NCI-H2029 (cell line): Measurements from ENCODE around the gene TMC6.
"Not testable (repeated sequence)": the region's sequence is repeated elsewhere in the genome, so short reads cannot be mapped to it uniquely, and the experiment has no call there.

Experiments used
- DNase-seq: peaks from one replicate; lab custom pipeline; 2025; lab: John Stamatoyannopoulos, UW

The TMC6 gene

DNA sequence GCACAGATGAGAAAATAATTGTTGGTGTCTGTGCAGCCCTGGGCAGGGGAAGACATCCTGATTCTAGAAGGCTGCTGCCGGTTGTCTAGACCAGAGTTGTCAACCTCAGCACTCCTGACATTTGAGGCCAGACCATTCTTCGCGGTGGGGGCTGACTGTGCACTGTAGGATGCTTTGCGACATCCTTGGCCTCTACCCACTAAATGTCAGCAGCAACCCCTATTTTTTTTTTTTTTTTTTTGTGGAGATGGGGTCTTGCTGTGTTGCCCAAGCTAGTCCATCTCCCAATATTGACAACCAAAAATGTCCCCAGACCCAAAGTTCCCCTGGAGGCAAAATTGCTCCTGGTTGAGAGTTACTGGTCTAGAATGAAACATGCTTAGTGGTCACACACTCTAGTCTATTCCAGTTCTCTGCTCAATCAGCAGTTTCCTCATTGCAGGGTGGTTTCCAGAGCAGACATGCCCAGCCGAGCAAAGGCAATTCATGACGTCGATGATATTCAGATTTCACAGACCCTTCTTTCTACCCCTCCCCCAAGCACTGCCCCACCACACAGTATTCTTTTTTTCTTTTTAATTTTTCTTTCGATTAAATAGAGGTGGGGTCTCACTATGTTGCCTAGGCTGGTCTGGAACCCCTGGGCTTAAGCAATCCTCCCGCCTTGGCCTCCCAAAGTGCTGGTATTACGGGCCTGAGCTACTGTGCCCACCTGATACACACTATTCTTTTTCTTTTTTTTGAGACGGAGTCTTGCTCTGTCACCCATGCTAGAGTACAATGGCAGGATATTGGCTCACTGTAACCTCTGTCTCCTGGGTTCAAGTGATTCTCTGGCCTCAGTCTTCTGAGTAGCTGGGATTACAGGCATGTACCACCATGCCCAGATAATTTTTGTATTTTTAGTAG is 26.6 kb upstream of the TMC6 start:
- DNase-seq: no peak

DNA sequence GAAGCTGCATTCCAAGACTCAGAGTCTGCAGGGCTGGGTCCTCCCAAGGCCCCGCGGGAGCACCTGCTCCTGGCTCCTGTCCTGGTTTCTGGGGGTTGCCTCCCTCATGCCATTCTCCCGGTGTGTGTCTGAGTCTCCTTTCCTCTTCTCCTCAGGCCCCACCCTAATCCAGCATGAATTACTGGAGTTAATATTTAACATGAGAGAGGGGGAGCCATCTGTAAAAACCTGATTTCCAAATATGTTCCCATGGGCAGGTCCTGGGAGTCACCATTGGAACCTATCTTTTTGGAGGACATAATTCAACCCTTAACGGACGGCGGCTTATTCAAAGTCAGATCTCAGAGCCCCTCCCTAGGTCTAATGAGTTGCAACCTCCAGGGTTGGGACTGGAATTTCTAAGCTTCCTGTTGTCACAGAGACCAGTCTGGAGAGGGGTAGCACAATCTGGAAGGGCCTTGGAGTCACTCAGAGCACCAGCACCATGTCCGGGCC is 23.0 kb upstream of the TMC6 start:
- no peak for DNase-seq

DNA sequence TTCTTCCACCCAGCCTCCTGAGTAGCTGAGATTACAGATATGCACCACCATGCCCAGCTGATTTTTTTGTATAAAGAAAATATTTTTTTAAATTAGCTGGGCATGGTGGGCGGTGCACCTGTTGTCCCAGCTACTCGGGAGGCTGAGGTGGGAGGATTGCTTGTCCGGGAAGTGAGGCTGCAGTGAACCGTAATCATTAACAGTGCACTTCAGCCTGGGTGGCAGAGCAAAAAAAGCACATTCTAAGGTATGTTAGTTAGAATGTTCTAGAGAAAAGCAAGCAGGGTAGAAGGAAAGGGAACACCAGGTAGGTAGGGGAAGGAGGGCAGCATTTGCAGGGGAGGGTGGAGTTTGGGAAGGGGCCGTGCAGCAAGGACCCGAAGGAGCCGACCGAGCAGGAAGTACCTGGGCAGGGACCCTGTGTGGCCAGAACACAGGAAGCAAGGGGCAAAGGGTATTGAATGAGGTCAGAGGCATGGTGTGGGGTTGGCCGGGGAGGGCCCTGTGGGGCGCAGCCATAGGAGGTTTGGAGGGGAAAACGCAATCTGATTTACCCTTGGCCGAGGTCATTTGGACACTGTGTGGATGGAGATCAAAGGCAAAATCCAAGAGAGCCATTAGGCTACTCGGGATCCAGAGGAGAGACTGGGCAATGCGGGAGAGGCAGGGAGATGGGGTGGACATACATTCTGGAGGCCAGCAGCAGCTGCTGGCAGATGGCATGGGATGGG is 19.9 kb upstream of the TMC6 start:
- no peak for DNase-seq

DNA sequence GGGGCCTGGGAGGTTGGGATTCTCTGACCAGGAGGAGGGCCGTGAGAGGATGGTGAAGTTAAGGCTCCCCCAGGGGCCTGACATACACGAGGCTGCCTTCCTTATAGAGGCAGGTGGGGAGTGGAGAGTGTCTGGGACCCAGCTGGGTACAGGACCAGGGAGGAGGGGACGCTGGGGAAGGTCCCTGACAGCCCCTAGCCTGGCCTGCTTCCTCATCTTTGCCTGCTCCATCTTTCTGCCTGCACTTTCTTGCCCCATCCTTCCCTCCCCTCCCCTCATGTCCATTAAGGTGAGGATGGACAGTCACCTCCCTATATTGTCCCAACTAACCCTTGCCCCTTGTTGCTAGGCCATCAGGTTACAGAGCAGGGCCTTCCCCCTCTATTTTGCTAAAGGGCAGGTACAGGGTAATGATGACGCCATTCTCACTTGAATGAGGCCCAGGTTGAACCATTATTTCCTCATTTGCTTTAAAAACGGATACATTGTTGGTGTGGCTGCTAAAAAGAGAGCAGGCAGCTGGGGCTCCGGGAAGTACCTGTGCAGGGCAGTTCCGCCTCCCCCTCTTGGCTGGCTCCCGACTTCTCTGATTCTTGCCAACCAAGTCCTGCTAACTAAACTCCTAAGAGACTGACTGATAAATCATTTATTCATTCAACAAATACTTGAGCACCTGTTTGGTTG is 18.9 kb upstream of the TMC6 start:
- no peak for DNase-seq

DNA sequence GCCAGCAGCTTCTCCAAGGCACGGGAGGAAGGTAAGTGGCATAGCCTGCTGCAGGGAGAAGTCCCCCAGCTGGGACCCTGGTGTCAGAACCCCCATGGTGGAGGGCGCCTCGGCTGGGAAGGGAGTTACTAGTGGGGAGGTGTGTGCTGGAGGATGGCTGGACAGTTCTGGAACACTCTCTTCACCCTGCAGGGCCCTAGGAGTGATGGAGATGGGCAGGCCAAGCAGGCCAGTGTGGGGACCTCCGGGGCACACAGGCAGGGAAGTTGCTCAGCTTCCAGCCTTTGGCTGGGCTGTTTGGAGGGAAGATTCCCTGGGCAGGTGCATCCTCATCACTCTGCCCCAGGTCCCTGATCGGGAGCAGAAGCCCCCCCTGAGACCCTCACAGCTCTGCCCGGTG is 18.3 kb upstream of the TMC6 start:
- DNase-seq: no peak

DNA sequence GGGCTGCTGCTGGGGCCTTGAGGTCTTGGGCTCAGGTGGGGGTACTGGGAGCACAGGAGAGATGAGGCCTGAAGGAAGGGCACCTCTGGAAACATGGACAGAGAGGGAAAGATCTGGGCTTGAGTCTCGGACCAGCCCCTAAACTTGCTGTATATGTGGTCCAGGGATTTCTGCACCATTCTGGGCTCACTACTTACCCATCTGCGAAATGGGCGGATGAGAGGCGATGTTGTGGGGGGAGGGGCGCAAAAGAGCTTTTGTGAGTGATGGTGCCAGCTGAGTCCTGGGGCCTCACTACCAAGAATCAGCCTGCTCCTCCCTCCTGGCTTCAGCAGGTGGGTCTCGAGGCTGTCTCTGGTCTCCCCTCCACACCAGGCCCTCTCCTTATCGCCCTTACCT is 17.9 kb upstream of the TMC6 start:
- no peak for DNase-seq

DNA sequence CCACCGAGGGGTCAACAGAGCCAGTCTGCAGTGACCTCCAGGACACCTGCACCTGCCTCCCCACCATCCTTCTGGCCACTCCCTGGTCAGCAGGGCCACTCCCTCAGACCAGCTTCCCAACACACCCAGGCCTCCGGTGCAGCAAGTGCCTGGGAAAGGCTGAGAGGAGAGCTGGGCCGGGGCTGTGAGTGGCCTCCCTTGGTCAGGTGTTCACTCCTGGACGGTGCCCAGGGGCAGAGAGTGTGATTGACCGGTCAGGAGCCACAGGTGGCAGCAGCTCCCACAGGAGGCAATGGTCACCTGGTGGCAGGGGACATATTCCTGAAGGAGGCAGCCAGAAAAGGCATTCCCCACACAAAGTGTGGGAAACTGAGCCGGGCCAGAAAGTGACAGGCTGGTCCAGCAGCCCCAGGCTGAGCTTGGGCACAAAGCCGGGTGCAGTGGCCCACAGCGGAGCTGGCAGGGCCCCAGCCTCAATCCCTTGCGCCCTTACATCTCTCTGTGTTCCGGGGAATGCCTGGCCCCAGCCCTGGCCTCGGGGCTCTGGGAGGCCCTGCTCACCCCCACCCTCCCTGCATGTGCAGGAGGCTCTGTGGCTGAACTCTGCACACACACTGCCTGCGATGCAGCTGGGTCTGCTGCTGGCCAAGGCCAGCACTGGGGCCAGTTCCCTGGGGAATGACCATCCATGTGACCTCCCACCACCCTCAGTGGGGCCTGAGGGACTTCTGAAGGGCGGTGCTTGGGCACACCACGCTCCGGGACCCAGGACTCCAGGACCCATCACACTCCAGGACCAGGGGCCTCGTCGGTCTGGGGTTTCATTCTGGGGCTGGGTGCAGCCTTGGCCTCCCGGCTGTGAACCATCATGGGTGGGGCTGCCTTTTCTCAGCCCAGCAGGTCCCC is 16.4 kb upstream of the TMC6 start:
- DNase-seq: no peak

DNA sequence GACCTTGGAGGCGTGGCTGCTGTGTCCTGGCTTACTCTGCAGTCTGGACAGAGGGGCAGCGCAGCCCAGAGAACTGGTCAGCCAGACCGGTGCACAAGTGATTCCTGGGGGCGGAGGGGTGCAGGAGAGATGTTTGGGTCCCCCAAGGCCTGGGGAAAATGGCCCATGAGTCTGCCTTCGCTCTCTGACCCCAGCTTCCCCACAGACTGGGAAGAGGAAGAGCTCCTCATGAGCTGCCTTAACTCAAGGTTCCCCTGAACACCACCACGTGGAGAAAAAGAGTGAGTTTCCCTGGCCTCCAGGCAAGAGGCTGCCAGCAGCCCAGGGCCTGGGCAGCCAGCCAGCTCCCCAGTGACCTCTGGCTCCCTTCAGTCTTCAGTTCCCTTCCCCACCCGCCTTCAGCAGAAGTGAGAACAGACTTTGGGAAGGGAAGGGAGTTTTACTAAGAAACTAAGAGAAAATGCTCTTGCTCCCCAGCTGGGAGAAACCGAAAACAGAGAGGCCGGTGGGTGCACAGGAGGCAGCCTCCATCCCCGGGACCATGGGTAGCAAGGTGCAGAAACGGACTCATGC is 15.7 kb upstream of the TMC6 start:
- DNase-seq: no peak

DNA sequence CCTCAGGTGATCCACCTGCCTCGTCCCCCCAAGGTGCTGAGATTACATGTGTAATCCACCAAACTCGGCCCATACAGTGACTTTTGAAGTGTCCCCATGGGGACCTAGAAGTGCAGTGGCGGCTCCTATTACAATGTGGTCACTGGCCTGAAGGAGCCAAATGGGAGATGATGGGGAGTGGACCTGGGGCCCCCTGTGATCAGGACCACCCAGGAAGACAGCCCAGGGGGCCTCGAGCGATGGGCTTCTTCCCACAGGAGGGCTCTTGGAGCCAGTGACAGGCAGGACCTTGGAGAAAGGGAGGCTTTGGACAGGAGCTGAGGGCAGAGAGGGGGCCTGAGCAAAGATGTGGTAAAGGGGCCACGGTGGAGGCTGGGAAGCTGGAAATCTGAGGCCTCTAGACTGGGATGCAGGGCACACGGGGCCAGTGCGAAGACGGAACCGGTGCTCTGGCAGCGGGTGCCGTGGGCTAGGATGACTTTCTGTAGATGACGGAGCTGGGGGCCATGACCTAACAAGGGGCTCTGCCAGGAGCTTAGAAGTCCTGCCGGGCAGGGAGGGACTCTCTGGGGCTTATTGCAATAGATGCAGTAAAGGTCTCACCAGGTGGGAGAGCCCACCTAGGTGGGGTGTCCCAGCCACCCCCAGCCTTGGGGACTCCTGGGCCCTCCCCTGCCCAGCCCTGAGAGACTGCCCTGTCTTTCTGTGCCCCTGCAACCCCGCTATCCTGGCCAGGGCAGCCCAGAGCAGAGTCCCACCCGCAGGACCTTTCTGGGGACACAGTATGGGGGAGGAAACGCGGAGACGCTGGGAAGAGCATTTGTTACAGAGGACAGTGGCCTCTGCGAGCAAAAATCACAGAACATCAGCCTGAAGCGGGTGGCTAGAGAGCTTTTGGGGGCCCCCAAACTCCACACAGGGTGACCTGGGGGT is 14.9 kb upstream of the TMC6 start:
- no peak for DNase-seq

DNA sequence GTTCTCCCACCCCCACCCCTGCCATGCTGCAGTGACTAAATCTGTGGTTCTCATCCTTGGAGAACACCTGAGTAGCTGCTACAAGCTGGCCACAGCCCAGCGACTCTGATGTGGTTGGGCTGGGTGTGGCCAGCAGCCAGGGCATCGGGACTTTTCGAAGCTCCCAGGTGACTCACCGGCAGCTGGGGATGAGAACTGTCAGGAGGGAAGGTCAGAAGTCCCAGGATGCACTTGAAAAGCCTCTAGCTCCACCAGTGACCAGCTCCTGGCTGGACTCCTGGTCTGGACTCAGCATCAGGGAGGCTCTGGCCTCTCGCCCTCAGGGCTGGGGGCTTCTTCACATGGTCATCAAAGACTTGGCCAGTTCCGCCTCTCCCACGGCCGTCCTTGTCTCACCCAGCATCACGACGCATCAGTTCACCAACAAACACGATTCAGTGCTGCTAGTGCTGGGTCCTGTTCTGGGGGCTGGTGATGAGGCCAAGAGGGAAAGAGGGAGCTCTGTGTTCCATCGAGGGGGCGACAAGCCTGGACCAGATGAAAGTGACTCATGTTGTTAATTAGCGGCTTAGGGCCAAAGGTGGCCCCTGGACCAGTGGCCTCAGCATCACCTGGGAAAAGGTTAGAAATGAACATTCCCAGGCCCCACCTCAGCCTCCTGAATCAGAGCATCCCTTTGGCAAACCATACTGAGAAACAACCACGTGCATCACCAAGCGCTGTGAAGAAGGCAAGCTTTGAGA is 13.7 kb upstream of the TMC6 start:
- DNase-seq: peak; percentile 71

DNA sequence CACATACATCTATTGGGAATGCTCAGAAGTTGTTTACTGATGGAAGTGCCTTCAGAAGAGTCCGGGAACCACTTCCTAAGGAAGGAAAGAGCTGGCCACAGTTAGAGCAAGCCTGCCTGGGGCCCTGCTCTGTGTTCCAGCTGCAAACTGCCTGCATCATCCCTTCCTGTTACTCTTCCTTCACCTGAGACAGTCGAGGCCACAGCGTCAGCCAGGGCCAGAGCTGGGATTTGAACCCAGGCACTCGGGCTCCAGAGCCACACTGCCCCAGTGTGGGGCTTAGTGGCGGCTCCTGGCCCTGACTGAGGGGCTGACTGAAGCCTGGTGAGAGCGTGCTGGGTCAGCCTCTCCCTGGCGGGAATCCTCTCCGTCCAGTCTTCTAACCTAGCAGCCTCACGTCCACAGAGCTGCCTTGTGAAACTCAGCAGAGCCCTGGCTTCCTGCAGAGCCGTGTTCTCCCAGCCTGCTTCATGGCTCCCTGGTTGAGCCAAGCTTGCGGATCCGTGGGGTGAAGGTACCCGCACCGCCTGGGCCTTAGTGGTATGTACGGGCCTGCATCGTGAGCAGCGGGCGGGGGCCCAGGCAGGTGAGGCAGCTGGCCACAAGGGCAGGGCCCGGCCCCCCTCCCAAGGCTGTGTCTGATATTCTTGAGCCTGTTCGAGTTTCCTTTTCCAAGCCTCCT is 13.0 kb upstream of the TMC6 start:
- DNase-seq: no peak

DNA sequence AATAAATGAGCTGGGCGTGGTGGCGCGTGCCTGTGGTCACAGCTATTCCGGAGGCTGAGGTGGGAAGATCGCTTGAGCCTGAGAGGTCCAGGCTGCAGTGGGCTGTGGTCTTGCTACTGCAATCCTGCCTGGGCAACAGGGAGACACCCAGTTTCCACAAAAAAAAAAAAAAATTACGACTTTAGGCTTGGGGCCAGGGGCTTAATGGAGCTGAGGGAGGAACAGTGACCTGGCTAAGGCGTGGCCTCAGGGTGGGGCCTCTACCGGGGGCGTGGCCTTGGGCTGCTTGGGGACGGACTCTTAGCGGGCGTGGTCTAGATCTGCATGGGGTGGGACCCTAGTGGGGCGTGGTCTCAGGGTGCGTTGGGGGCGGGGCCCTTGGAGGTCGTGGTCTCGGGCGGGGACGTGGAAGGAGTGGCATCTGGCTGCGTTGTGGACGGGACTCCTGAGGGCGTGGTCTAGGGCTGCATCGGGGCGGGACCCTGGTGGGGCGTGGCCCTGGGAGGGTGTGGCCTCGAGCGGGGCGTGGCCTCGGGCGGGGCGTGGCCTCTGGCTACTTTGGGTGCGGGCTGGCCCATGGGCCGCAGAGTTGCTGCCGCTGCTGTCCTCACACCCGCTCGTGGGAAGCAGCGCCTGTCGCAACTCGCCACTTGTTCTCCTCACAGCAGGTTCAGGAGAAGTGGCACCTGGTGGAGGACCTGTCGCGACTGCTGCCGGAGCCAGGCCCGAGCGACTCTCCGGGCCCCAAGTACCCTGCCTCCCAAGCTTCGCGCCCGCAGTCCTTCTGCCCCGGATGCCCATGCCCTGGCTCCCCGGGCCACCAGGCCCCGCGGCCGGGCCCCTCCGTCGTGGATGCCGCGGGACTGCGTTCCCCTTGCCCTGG is 11.9 kb upstream of the TMC6 start:
- DNase-seq: peak; percentile 88

DNA sequence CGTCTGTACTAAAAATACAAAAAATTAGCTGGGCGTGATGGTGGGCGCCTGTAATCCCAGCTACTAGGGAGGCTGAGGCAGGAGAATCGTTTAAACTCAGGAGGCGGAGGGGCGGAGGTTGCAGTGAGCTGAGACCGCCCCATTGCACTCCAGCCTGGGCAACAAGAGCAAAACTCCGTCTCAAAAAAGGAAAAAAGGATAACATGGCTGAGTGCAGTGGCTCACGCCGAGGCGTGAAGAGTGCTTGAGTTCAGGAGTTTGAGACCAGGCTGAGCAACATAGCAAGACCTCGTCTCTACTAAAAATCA is 11.3 kb upstream of the TMC6 start:
- DNase-seq: not testable (repeated sequence)

DNA sequence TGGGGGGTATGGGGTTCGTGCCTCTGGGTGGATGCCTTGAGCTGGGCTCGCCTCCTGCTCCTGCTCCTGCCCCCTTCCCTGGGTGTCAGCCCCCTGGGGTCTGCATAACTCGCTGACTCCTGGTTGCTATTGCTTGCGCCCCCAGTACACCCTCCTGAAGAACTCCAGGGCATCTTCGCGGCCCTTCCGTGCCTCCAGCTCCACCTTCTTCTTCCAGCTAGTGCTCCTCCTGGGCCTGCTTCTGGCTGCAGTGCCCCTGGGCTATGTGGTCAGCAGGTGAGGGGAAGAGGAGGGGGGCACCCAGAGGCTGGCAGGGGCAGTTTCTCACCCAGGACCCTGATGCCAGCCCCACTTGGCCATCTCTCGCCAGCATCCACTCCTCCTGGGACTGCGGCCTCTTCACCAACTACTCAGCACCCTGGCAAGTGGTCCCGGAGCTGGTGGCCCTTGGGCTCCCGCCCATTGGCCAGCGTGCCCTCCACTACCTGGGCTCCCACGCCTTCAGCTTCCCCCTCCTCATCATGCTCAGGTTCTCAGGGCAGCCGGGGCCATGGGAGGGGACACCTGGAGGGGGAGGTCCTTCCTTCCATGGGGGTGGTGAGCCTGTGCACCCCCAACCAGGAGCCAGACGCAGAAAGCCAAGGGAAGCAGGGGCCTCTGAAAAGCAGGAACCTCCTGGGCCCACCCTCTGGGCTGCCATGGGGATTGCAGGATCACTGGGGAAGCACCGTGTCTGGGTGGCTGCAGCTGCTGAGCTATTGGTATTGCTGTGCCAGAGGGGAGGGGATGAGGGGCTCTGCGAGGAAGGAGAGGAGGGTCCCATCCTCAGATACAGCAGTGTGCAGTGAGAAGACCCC is 9.9 kb upstream of the TMC6 start:
- DNase-seq: no peak

DNA sequence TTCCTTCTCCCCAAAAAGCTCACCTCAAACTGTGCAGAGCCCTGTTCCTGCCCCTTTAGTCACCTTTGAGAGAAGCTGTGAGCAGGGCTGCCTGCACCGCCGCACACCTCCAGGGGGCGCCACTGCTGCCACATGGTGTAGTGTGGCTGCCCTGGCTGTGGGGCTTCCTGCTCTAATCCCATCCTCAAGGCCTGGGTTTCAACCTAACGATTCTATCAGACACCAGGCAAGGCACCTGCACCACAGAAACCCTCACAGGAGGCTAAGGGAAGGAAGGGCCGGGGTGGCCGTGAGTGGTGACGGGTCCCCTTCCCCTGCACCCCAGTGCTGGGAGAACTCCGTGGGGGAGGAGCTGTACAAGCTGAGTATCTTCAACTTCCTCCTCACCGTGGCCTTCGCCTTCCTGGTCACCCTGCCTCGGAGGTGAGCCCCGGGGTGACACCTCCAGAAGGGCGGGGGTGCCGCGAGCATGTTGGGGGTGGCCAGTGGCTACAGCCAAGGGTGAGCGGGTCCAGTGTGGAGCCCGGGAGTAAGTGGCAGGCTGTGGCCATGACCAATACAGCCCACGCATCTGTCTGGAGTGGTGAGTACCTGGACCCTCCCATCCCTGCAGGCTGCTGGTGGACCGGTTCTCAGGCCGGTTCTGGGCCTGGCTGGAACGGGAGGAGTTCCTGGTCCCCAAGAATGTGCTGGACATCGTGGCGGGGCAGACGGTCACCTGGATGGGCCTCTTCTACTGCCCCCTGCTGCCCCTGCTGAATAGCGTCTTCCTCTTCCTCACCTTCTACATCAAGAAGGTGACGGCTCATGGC is 9.0 kb upstream of the TMC6 start:
- DNase-seq: no peak

DNA sequence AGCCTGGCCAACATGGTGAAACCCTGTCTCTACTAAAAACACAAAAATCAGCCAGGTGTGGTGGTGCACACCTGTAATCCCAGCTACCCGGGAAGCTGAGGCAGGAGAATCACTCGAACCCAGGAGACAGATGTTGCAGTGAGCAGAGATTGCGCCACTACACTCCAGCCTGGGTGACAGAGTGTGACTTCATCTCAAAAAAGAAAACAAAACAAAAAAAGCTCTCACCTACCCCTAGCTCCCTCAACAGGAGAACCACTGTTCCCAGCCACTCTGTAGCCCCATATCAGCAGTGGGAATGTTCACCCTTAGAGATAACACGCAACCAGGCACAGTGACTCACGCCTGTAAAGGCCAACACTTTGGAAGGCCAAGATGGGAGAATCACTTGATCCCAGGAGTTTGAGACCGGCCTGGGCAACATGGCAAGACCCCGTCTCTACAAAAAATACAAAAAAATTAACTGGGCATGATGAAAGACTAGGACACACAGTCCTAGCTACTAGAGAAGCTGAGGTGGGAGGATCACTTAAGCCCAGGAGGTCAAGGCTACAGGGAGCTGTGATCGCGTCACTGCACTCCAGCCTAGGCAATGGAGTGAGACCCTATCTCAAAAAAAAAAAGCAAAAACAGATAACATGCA is 7.4 kb upstream of the TMC6 start:
- no peak for DNase-seq
